GM18867 (cell line): Measurements from ENCODE around the gene COL4A1.

ENCODE experiments used
- ATAC-seq: cut with Tn5 transposase; IDR thresholded peaks from one replicate; pipeline ENCODE4 v1.9.1; 2021; ENCODE audit warnings: mild to moderate bottlenecking, moderate library complexity; ENCODE audit not compliant: unreplicated experiment

The COL4A1 gene

GRCh38 chr13:110262508-110263291, 44.3 kb downstream of the COL4A1 start:
- ATAC-seq, result no peak

GRCh38 chr13:110262082-110262436, 44.9 kb downstream of the COL4A1 start:
- ATAC-seq, result no peak

- ATAC-seq, result no peak
Measured at GRCh38 chr13:110261166-110262081, 45.5 kb downstream of the COL4A1 start.

GRCh38 chr13:110259651-110260050, 47.3 kb downstream of the COL4A1 start:
- ATAC-seq, result no peak

- no peak for ATAC-seq
Measured at GRCh38 chr13:110258876-110259631, 47.9 kb downstream of the COL4A1 start.

GRCh38 chr13:110257408-110257807, 49.5 kb downstream of the COL4A1 start:
- no peak for ATAC-seq

- ATAC-seq, result no peak
Measured at GRCh38 chr13:110256126-110256905, 50.6 kb downstream of the COL4A1 start.

GRCh38 chr13:110254751-110255553, 52.0 kb downstream of the COL4A1 start:
- ATAC-seq, result no peak

GRCh38 chr13:110254151-110254679, 52.7 kb downstream of the COL4A1 start:
- no peak for ATAC-seq

- ATAC-seq, result no peak
Measured at GRCh38 chr13:110251193-110251819, 55.7 kb downstream of the COL4A1 start.

GRCh38 chr13:110250258-110250891, 56.6 kb downstream of the COL4A1 start:
- ATAC-seq, result no peak

GRCh38 chr13:110249326-110249725, 57.6 kb downstream of the COL4A1 start:
- ATAC-seq, result no peak

- no peak for ATAC-seq
Measured at GRCh38 chr13:110248449-110249143, 58.4 kb downstream of the COL4A1 start.

GRCh38 chr13:110246530-110246929, 60.4 kb downstream of the COL4A1 start:
- ATAC-seq, result no peak

GRCh38 chr13:110245416-110245899, 61.5 kb downstream of the COL4A1 start:
- no peak for ATAC-seq

- ATAC-seq, result no peak
Measured at GRCh38 chr13:110244976-110245375, 62.0 kb downstream of the COL4A1 start.

- no peak for ATAC-seq
Measured at GRCh38 chr13:110244071-110244830, 62.7 kb downstream of the COL4A1 start.
